ENCODE results near the gene RAB11FIP3.

DNA sequence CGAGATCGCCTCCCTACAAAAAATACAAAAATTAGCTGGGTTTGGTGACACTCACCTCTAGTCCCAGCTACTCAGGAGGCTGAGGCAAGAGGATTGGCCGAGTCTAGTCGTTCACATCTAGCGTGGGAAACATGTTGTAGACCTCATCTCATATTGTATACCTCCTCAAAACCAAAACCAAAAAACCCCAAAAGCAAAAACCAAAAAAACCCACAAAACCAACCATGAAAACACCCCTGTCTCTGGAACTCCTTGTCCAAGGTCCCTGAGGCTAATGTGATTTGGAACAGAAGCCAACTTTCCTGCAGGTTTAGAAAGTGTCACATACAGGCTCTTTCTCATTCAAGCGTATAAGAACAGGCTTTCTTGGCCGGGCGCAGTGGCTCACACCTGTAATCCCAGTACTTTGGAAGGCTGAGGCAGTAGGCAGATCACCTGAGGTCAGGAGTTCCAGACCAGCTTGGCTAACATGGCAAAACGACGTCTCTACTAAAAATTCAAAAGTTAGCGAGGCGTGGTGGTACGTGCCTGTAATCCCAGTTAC, 29.0 kb downstream of the RAB11FIP3 start:
- TF ChIP-seq, protein P1, sequence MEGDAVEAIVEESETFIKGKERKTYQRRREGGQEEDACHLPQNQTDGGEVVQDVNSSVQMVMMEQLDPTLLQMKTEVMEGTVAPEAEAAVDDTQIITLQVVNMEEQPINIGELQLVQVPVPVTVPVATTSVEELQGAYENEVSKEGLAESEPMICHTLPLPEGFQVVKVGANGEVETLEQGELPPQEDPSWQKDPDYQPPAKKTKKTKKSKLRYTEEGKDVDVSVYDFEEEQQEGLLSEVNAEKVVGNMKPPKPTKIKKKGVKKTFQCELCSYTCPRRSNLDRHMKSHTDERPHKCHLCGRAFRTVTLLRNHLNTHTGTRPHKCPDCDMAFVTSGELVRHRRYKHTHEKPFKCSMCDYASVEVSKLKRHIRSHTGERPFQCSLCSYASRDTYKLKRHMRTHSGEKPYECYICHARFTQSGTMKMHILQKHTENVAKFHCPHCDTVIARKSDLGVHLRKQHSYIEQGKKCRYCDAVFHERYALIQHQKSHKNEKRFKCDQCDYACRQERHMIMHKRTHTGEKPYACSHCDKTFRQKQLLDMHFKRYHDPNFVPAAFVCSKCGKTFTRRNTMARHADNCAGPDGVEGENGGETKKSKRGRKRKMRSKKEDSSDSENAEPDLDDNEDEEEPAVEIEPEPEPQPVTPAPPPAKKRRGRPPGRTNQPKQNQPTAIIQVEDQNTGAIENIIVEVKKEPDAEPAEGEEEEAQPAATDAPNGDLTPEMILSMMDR (IDR thresholded peaks at IDR 0.05; ENCODE audit: low read depth, low read length), result no peak
- TF ChIP-seq EZH2phosphoT487 (IDR thresholded peaks at IDR 0.05; ENCODE audit: low read depth), result no peak
